ENCODE results near the gene NBDY.

NBDY gene

GRCh38 chrX:56784666-56785065, 55.6 kb downstream of the NBDY start:
- ATAC-seq, result no peak
- TF ChIP-seq, protein P1, sequence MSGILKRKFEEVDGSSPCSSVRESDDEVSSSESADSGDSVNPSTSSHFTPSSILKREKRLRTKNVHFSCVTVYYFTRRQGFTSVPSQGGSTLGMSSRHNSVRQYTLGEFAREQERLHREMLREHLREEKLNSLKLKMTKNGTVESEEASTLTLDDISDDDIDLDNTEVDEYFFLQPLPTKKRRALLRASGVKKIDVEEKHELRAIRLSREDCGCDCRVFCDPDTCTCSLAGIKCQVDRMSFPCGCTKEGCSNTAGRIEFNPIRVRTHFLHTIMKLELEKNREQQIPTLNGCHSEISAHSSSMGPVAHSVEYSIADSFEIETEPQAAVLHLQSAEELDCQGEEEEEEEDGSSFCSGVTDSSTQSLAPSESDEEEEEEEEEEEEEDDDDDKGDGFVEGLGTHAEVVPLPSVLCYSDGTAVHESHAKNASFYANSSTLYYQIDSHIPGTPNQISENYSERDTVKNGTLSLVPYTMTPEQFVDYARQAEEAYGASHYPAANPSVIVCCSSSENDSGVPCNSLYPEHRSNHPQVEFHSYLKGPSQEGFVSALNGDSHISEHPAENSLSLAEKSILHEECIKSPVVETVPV (CRISPR knock-in tag; IDR thresholded peaks at IDR 0.05), result no peak
- TF ChIP-seq ZFP30 (CRISPR knock-in tag; IDR thresholded peaks at IDR 0.05) (no peak), ESRRG (CRISPR knock-in tag; IDR thresholded peaks at IDR 0.05) (no peak), SNAI2 (CRISPR knock-in tag; IDR thresholded peaks at IDR 0.05) (no peak), BACH2 (CRISPR knock-in tag; IDR thresholded peaks at IDR 0.05; ENCODE audit: borderline replicate concordance) (no peak), TSHZ2 (CRISPR knock-in tag; IDR thresholded peaks at IDR 0.05) (no peak)
- TF ChIP-seq, protein P2, sequence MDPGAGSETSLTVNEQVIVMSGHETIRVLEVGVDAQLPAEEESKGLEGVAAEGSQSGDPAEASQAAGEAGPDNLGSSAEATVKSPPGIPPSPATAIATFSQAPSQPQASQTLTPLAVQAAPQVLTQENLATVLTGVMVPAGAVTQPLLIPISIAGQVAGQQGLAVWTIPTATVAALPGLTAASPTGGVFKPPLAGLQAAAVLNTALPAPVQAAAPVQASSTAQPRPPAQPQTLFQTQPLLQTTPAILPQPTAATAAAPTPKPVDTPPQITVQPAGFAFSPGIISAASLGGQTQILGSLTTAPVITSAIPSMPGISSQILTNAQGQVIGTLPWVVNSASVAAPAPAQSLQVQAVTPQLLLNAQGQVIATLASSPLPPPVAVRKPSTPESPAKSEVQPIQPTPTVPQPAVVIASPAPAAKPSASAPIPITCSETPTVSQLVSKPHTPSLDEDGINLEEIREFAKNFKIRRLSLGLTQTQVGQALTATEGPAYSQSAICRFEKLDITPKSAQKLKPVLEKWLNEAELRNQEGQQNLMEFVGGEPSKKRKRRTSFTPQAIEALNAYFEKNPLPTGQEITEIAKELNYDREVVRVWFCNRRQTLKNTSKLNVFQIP (CRISPR knock-in tag; IDR thresholded peaks at IDR 0.05; ENCODE audit: borderline replicate concordance, low read depth), result no peak

- TF ChIP-seq ZNF70 (CRISPR knock-in tag; IDR thresholded peaks at IDR 0.05), result no peak
- TF ChIP-seq ESRRG (CRISPR knock-in tag; IDR thresholded peaks at IDR 0.05), result no peak
- no peak for TF ChIP-seq PPARA (CRISPR knock-in tag; IDR thresholded peaks at IDR 0.05; ENCODE audit: borderline replicate concordance)
- no peak for TF ChIP-seq ZFP30 (CRISPR knock-in tag; IDR thresholded peaks at IDR 0.05)
- TF ChIP-seq TCF4 (CRISPR knock-in tag; IDR thresholded peaks at IDR 0.05; ENCODE audit: borderline replicate concordance), result no peak
- TF ChIP-seq ARNTL (CRISPR knock-in tag; IDR thresholded peaks at IDR 0.05; ENCODE audit: borderline replicate concordance, low read depth), result no peak
- no peak for TF ChIP-seq SNAI2 (CRISPR knock-in tag; IDR thresholded peaks at IDR 0.05)
- no peak for TF ChIP-seq BACH2 (CRISPR knock-in tag; IDR thresholded peaks at IDR 0.05; ENCODE audit: borderline replicate concordance)
- no peak for TF ChIP-seq CSDC2 (CRISPR knock-in tag; IDR thresholded peaks at IDR 0.05)
- TF ChIP-seq, protein P1 (CRISPR knock-in tag; IDR thresholded peaks at IDR 0.05), result no peak
- TF ChIP-seq ISL1 (CRISPR knock-in tag; IDR thresholded peaks at IDR 0.05), result no peak
- TF ChIP-seq, protein P3, sequence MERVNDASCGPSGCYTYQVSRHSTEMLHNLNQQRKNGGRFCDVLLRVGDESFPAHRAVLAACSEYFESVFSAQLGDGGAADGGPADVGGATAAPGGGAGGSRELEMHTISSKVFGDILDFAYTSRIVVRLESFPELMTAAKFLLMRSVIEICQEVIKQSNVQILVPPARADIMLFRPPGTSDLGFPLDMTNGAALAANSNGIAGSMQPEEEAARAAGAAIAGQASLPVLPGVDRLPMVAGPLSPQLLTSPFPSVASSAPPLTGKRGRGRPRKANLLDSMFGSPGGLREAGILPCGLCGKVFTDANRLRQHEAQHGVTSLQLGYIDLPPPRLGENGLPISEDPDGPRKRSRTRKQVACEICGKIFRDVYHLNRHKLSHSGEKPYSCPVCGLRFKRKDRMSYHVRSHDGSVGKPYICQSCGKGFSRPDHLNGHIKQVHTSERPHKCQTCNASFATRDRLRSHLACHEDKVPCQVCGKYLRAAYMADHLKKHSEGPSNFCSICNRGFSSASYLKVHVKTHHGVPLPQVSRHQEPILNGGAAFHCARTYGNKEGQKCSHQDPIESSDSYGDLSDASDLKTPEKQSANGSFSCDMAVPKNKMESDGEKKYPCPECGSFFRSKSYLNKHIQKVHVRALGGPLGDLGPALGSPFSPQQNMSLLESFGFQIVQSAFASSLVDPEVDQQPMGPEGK (CRISPR knock-in tag; IDR thresholded peaks at IDR 0.05; ENCODE audit: borderline replicate concordance), result no peak
- no peak for TF ChIP-seq ZC3H10 (CRISPR knock-in tag; IDR thresholded peaks at IDR 0.05)
- no peak for TF ChIP-seq ZFP3 (CRISPR knock-in tag; IDR thresholded peaks at IDR 0.05)
- TF ChIP-seq TOX (CRISPR knock-in tag; IDR thresholded peaks at IDR 0.05; ENCODE audit: borderline replicate concordance), result no peak
- no peak for ATAC-seq
Measured at GRCh38 chrX:56785442-56785841, 56.4 kb downstream of the NBDY start.

GRCh38 chrX:56786889-56787733, 58.1 kb downstream of the NBDY start:
- TF ChIP-seq, protein P3 (CRISPR knock-in tag; IDR thresholded peaks at IDR 0.05; ENCODE audit: borderline replicate concordance), result no peak
- TF ChIP-seq, protein P4, sequence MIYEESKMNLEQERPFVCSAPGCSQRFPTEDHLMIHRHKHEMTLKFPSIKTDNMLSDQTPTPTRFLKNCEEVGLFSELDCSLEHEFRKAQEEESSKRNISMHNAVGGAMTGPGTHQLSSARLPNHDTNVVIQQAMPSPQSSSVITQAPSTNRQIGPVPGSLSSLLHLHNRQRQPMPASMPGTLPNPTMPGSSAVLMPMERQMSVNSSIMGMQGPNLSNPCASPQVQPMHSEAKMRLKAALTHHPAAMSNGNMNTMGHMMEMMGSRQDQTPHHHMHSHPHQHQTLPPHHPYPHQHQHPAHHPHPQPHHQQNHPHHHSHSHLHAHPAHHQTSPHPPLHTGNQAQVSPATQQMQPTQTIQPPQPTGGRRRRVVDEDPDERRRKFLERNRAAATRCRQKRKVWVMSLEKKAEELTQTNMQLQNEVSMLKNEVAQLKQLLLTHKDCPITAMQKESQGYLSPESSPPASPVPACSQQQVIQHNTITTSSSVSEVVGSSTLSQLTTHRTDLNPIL (CRISPR knock-in tag; IDR thresholded peaks at IDR 0.05; ENCODE audit: low read depth), result no peak
- no peak for TF ChIP-seq ARNTL (CRISPR knock-in tag; IDR thresholded peaks at IDR 0.05; ENCODE audit: borderline replicate concordance, low read depth)
- no peak for TF ChIP-seq ZFP3 (CRISPR knock-in tag; IDR thresholded peaks at IDR 0.05)
- TF ChIP-seq ZNF70 (CRISPR knock-in tag; IDR thresholded peaks at IDR 0.05), result no peak
- TF ChIP-seq, protein P2 (CRISPR knock-in tag; IDR thresholded peaks at IDR 0.05; ENCODE audit: borderline replicate concordance, low read depth), result no peak
- TF ChIP-seq ESRRG (CRISPR knock-in tag; IDR thresholded peaks at IDR 0.05), result no peak
- TF ChIP-seq ZNF565 (CRISPR knock-in tag; conservative IDR thresholded peaks at IDR 0.05; ENCODE audit: low read depth), result no peak
- no peak for ATAC-seq
